NCI-H2081 (cell line): ENCODE measurements around the gene FDXACB1.
A peak's percentile ranks its signal among the peaks of the same experiment; 100 is the strongest.
"Not testable (repeated sequence)": the region's sequence is repeated elsewhere in the genome, so short reads cannot be mapped to it uniquely, and the experiment has no call there.

Experiments
- DNase-seq, 2 experiments: peaks; one replicate each; lab custom pipeline; 2025; lab: John Stamatoyannopoulos, UW

The FDXACB1 gene

DNA sequence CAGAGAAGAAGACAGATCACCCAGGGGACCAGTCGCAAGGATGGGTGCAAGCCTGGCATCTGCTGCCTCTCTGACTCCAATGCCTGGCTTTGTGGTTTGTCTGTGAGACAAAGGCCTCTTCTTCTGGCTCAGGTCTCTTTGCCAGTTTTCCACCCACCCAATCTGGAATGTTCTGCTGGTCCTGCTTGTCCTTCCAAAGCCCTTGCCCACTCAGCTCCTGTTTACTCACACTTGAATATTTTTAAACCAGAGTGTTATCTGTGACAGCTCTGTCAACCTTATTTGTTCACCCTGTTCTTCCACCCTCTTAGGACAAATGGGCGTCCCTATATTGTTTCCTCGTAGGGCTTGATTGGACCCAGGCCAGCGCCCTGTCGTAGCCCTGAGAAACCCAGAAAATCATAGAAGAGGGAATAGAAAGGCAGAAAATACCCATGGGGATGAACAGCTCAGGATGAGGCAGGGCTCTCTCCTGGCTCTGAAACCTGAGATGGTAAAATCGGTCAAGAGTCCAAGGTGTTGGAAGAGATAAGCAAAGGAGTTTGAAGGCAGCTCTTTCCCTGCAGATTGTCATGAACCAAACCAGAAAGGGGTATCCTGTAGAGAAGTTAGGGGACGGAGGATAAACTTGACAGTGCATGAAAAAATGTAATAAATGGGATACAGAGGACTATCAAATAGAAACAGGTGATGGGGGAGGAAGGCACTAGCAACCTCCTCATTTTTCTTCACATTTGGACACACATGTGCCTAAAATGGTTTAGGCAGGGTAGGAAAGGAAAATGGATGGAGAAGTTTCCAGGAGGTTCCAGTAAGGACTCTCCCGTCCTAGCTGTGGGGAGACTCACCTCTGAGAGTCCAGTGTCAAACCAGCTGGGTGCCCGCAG lies 32.0 kb upstream of the FDXACB1 start:
- no peak for DNase-seq

DNA sequence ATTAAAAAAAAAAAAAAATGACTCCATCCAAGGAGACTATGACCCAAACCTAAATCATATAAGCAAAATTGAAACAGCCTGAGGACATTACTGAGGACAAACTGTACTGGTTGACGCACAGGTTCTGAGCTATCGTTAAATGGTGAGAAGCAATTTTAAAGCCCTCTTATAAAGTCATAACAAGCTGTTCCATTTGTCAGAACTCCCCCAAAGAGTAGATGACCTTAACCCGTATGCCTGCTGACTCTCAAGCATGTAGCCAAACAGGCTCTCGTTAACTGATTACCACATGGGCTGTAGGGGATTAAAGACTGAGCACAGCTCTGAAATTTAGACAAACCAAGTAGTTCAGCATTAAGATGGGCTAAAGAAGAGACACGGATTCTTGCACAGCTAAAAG lies 30.4 kb upstream of the FDXACB1 start:
- DNase-seq, result no peak

DNA sequence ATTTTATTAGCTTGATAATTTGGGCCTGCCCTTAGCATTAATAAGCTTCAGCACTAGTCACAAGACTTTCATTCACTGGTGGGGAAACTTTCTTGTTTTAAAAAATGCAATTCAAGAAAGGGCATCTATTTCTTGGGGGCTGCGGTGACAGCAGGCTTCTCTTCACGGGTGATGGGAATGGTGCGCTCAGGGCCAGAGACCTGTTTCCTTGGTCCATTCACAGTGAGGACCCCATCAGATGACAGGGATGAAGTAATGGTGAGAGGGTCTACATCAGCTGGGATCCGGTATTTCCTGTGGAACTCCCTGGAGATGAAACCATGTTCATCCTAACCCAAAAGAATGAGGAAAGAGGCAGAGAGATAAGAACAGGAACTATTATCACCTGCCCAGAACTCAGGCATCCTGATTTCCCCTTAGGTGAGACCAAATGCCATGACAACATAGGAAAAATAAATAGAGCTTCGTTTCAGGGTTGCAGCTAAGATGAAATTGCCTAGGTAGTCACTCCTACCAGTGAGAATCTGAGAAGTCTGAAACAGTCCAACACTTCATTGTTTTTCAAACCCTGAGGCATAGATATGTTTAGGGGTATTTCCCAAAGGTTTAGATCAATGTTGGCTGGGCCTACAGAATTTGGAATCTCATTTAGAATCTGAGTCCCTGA lies 29.8 kb upstream of the FDXACB1 start:
- DNase-seq, result no peak

DNA sequence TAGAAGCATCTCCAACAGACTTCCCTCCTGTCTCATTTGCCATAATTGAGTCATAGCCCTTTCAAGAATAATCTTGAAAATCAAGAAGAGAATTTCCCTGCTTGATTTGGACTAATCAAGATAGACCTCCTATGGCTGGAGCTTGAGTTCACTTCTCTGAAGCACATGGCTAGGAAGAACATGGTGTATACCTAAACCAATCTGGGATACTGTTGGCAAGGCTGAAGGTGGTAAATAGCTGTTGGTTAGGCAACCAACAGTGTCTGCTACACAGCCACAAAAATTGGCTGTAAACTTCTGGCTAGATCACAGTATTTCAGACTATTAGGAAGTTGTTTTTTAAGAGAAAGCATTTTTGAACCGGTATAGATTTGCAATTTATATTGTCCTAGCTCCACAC lies 27.7 kb upstream of the FDXACB1 start:
- no peak for DNase-seq

DNA sequence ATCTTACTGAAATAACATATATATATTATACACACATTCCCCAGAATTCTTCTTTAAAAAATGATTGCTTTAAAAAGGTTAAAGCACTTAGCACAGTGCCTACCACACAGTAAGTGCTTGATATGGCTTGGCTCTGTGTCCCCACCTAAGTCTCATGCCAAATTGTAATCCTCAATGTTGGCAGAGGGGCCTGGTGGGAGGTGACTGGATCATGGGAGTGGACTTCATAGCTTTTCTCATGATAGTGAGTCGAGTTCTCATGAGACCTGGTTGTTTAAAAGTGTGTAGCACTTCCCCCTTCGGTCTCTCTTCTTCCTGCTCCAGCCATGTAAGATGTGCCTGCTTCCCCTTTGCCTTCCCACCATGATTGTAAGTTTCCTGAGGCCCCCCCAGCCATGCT lies 26.4 kb upstream of the FDXACB1 start:
- no peak for DNase-seq

DNA sequence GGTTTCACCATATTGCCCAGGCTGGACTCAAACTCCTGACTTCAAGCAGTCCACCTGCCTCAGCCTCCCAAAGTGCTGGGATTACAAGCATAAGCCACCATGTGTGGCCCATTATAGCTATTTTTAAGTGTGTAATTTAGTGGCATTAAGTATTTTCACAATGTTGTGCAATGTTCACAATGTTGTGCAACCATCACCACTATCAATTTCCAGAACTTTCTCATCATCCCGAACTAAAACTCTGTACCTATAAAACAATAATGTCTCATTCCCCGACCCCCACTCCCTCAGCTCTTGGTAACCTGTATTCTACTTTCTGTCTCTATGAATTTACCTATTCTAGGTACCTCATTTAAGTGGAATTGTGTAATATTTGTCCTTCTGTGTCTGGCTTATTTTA lies 7.9 kb upstream of the FDXACB1 start:
- no peak for DNase-seq

DNA sequence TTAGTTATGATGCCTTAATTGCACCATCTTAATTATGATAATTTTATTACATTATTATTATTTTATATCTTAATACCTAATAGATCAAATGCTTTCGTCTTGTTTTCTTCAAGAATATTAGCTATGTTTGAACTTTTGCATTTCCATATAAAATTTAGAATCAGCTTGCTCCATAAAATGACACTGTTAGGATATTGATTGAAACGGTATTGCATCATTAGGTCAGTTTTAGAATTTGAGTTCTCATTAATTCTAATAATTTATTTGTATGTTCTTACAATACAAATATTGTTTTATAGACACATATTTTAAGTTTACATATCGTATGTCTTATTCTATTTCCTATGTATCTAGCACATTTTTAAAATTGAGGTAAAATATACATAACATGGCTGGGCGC lies 7.1 kb upstream of the FDXACB1 start:
- DNase-seq, result no peak

DNA sequence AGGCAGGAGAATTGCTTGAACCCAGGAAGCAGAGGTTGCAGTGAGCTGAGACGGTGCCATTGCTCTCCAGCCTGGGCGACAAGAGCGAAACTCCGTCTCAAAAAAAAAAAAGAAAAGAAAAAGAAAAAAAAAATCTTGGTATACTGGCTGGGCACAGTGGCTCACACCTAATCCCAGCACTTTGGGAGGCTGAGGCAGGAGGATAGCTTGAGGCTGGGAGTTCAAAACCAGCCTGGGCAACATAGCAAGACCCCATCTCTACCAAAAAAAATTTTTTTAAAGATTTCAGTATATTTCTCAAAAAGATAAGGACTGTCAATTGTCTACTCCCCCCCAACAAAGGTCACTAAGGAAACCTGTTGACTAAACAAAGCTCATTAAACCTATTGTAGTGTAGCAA lies 6.1 kb upstream of the FDXACB1 start:
- DNase-seq, result not testable (repeated sequence)

DNA sequence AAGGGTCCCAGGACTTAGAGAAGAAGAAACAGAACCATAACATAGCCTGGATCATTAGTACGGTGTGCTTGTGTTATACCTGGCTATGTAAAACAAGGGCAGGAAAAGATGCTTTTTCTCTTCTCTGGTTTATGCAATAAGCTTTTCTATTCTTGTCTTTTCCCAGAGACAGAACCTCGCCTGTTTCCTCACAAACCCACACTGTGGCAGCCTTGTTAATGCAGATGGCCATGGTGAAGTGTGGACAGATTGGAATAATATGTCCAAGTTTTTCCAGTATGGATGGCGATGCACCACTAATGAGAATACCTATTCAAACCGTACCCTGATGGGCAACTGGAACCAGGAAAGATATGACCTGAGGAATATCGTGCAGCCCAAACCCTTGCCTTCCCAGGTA lies 3.2 kb upstream of the FDXACB1 start:
- DNase-seq, result no peak

DNA sequence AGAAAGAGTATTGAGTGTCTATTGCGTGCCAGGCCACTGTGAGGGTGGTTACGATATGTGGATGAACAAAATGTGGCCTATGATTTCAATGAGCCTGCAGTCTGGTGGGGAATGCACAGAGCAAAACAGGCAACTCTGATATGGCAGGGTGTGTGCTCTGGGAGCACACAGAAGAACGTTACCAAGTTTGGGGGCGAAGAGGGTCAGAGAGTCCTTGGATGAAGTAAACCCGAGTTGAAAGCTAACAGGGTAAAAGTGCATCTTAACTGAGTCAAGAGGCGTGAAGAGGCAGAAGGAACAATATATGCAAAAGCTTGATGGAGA lies 634 bp upstream of the FDXACB1 start:
- DNase-seq, result no peak

DNA sequence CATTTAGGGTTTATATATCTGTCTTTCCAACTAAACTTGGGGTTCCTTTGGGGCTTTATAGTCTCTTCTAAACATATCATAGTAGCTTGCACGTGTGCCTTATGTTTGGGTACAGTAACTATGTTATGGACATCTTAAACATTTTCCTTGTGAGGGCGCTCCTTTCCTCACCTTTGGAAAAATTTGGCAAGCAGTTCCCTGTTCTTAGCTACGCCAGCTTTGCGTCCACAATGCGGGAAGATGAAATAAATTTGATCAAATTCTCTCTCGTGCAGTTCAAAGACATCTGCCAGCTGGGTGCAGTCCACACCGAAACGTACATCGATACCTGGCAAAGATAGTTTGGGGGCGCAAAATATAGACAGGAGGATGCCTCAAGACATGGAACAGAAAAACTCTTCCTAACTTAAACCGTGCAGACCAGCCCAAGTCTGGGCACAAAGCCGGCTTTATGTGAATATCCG lies 548 bp downstream of the FDXACB1 start:
- peak in 1 of 2 experiments; percentile 53 for DNase-seq

DNA sequence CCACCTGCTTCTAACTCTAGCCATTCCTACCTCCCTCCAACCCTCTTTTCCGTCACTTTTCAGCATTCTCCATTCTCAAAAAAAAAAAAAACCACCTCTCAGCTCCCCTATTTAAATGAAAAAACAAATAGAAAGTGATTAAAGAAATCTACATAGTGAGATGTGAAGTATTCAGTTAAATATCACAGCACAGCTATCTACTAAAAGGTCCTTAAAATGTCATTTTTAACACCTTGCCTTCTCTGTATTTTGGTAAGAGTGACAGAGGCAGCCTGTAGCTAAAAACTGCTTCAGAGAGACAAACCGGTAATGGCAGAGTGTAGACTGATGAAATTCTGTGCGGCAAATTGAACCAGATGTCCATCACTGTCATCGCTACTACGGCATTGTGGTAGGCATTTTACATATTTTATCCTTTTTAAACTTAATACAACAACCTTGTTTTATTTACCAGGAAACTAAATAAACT lies 7.2 kb downstream of the FDXACB1 start:
- DNase-seq, result no peak

DNA sequence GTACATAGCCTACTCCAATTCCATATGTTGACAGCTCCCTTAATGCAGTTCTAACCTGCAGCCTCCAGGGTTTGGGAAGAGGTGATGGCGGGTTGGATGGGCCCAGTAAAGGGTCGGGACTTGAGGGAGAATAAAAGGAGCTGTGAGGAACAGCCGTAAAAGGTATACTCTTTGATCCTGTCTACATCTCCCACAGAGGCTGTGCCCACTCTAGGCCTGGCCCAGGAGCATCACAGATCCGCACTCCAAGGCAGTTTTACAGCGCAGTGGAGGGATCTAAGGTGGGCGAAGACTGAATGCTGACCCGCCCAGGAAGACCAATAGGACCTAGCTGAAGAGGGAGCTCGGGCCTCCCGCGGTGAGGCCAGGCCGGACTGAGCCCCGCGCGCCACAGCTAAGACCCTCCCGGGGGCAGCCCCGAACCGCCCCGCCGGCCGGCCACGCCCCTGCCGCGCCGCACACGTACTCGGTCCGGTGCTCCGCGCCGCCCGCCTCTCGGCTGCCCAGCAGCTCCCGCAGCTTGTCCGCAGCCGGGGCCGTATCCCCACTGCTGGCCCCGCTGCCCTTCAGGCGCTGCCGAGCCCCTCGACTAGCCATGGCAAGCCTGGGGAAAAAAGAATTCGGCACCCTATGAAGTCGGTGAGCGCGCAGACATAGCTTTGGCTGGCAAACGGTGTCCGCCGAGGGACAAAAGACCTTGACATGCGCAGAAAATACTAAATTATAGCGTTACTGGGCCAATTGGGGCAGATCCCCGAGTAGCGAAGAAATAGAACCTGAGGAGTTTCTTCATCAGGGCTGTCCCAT lies 7.9 kb downstream of the FDXACB1 start, which contains the start of gene ALG9:
Gene ALG9, minus strand, starts transcription at position 696 of the 807 bp plus-strand sequence. Its CDS starts 99 bp downstream, at position 597.
- peak; percentile 69 to 89 for DNase-seq

DNA sequence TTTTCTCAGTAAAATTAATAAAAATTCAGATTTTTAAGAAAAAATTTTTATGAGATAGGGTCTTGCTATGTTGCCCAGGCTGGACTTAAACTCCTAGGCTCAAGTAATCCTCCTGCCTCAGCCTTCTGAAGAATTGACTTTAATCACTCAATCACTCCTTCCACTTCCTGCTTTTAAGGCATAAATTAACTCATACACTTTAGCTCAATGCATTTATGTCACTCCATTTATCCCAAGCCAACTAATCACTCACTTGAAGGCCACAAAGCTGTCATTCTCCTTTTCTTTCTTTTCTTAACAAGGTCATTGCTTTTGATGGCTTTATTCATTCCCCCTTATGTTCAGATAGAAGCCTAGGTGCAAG lies 8.5 kb downstream of the FDXACB1 start:
- no peak for DNase-seq

DNA sequence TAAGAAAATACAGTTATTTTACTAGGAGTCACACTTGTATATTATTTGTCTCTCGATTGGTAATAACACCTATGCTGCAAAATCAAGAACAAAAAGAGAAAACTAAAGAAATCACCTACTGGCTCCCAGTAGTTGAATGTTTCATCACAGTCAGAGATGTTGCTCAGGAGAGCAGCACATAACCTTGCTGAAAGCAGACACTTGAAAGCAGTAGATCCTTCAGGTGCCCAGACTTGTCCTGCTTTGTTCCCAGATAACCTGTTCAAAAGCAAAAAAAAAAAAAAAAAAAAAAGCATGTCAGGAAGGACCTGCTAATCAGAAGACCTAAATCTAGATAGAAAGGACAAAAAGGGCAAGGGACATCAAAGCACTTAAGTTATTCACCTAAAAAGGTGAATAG lies 8.9 kb downstream of the FDXACB1 start:
- DNase-seq, result no peak

DNA sequence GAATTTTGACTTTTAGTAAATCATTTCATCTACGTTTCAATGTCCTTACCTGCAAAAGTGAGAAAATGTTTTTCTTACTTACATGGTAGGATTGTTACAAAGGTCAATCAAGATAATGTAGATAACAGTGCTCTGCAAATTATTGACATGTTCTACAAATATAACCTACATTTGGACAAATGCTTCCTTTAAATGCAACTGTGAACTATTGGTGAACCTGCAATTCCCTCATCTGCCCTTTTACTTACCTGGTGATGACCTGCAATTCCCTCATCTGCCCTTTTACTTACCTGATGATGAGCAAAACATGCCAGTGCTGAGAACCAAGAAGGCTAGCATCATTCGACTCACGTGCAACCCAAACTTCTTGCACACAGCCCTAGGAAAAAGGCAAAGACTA lies 18.7 kb downstream of the FDXACB1 start:
- DNase-seq, result no peak

DNA sequence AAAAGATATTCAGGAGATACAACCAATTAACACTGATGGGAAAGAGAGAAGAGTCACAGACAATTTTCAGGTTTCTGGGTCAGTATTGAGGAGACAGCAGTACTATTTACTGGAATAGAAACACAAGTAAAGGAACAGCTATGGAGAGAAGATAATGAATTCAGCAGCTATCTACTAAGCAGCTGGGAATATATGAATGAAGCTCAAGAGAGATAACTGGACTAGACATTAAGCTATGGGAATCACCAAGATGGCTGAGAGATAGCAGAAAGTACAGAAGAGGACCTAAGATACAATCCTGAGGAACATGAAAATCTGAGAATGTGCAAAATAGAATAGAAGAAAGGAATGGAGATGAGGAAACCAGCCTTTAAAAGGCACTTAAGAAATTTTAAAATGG lies 23.5 kb downstream of the FDXACB1 start:
- DNase-seq, result no peak

DNA sequence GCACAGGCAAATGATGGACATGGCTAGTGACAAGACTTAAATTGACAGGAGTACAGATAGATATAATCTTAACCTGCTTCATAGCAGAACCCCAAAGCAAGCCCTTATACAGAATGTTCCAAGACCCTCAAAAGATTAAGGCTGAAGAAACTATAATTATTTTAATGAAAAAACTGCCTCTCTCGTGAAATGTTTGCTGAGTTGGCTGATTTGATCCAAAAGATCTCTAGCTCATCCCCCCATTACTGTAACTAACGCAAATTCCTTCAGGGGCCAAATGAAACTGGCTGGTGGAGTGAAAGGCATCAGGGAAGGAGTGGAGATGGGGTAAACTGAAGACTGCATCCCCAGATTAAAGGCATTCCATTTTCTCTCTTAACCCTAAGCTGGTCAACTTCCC lies 26.9 kb downstream of the FDXACB1 start:
- DNase-seq, result no peak

DNA sequence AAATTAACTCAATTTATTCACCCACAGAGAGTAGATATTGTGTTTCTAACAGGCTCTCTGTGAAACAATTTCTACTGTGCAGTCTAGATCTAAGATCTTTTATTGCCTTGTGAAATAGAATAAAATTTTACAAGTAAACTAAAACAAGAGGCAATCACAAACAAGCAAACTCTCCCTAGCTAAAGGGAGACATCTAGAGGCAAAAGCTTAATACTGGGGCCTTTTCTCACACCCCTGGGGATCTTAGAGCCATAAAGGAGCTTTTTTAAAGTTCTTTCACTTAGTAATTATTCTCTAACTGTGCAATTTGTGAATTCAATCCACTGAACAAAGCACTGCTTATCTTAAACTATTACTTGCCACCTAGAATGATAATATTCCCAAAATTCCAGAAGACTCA lies 27.3 kb downstream of the FDXACB1 start:
- no peak for DNase-seq

DNA sequence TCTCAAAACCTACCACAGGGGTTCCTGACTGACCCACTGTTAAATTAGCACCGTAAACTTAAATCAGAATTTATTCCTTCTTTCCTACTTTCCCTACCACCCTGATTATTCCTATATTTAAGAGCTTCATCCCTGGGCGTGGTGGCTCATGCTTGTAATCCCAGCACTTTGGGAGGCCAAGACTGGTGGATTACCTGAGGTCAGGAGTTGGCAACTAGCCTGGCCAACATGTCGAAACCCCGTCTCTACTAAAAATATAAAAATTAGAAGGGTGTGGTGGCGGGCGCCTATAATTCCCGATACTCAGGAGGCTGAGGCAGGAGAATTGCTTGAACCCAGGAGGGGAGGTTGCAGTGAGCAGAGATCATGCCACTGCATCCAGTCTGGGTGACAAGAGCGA lies 27.9 kb downstream of the FDXACB1 start:
- no peak for DNase-seq

DNA sequence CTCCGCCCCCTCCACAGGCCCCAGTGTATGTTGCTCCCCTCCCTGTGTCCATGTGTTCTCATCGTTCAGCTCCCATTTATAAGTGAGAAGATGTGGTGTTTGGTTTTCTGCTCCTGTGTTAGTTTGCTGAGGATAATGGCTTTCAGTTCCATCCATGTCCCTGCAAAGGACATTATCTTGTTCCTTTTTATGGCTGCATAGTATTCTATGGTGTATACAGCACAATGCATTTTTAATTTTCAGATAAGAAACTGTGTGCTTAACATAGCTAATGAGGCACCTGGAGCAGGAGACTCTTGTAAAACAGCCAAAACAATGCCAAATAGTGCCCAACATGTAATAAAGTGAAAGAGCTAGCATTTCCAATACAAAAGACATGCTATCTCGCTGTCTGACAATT lies 29.3 kb downstream of the FDXACB1 start:
- no peak for DNase-seq

DNA sequence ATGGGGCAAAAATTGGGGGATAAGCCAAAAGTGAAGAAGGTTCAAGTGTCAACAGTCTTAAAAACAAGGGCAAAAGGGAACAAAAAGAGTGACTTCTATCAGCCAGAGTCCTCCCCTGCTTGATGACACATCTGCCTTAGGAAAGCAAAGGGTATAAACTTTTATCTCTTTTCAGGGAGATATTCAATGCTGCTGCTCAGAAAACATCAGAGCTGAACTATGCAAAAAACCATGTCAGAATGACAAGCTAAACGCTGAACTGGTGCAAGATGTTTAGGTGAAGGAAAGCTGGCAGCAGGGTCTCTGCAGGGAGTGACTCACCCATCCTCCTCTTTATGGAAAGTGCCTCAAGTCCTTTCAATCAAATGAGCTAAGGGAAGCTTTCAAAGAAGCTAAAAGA lies 32.3 kb downstream of the FDXACB1 start:
- DNase-seq, result no peak

DNA sequence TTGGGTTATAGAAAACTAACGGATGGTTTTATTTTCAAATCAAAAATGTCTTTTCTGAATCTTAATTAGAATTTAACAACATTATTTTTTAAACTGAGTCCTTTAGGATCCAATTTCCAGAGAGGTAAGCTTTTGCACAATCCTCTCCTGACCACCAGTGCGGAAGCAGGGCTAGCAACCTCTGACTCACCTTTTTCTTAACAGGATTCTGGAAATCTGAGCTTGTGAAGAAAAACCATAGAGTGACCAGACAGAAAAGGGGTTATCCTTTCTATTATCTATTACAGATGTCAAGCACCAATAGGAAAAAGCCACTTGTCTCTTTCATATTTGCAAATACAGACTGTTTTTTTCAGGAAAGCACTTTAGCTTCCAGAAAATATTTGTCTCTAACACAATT lies 32.9 kb downstream of the FDXACB1 start:
- DNase-seq, result no peak
